Upper lobe of left lung (tissue), 6 donors: ENCODE measurements around the gene SWAP70. TPM values are rescaled to one million over a fixed set of nuclear protein-coding genes. Genes with fewer than 3 reads are reported as not detected.
"Not testable (repeated sequence)": the region's sequence is repeated elsewhere in the genome, so short reads cannot be mapped to it uniquely, and the experiment has no call there.

Source experiments
- ATAC-seq, 2 donors: fragments of 200-7000 bp; cut with Tn5 transposase; one replicate each; pipeline ENCODE4 v1.9.1; 2022; ENCODE audit warnings: mild to moderate bottlenecking in 2 of 2, moderate library complexity in 2 of 2; ENCODE audit not compliant: low FRiP score in 2 of 2
- DNase-seq, 2 donors: peaks; one replicate each; pipeline ENCODE4 v3.0.0-alpha.2; 2019 to 2020
- H3K27ac ChIP-seq, 4 donors: fragments of 200-600 bp; sonication (generic); one replicate each; pipeline ENCODE4 v1.5.1; 2016 to 2019
- H3K27me3 ChIP-seq, 4 donors: fragments of 200-600 bp; sonication (generic); one replicate each; pipeline ENCODE4 v1.5.1; 2017 to 2019
- H3K36me3 ChIP-seq, 4 donors: fragments of 200-600 bp; sonication (generic); one replicate each; pipeline ENCODE4 v1.5.1; 2016 to 2019
- H3K4me1 ChIP-seq, 4 donors: fragments of 200-600 bp; sonication (generic); one replicate each; pipeline ENCODE4 v1.5.1; 2018 to 2019
- H3K4me3 ChIP-seq, 4 donors: fragments of 200-600 bp; sonication (generic); one replicate each; pipeline ENCODE4 v1.5.1; 2017 to 2019; ENCODE audit warnings: mild to moderate bottlenecking in 2 of 4, moderate library complexity in 1 of 4
- H3K9me3 ChIP-seq, 4 donors: fragments of 200-600 bp; sonication (generic); one replicate each; pipeline ENCODE4 v1.5.1; 2018 to 2019
- EP300 ChIP-seq, 4 donors: sonication (generic); formaldehyde crosslinking; IDR thresholded peaks; one replicate each; pipeline ENCODE4 v1.5.1; 2017; ENCODE audit warnings: antibody characterized with exemption in 4 of 4, control low read depth in 2 of 4
- POLR2A ChIP-seq, 4 donors: fragments of 450-650 bp; IDR thresholded peaks; one replicate each; pipeline ENCODE4 v1.5.1; 2016 to 2017; ENCODE audit warnings: antibody characterized with exemption in 4 of 4, mild to moderate bottlenecking in 2 of 4
- POLR2AphosphoS5 ChIP-seq, 2 donors: sonication (generic); formaldehyde crosslinking; IDR thresholded peaks; one replicate each; pipeline ENCODE4 v1.5.1; 2017; ENCODE audit warnings: antibody characterized with exemption in 2 of 2
- WGBS, 2 donors: methylation state at CpG; one replicate each; pipeline ENCODE4 v1.1.5; 2017 to 2018; 5-methylcytosine and 5-hydroxymethylcytosine counted together
- total RNA-seq, 6 donors: library from RNA; depleted of rRNA in 4 of 6; stranded (reverse); fragments of >200 nt in 4 of 6; gene quantifications; one replicate each; pipeline versions ENCODE4 v1.1.0 to v1.2.1, GENCODE V29; 2016 to 2021
- TF ChIP-seq, protein P1 (sequence below), 6 experiments: fragments of 450-650 bp in 4 of 6; fragments of 200-600 bp in 2 of 6; sonication (generic) in 2 of 6; IDR thresholded peaks; one replicate each; pipeline ENCODE4 v1.5.1; 2016 to 2019; ENCODE audit warnings: antibody characterized with exemption in 6 of 6
- donor health status: DM: no; HTN: no; CAD: no; lungs with moderate emphysema.
- donor health status: DM: no; HTN: yes; CAD: no; lungs with severe emphysema.

SWAP70 gene
- total RNA-seq, 6 donors from 2014 or later = 31.4 to 80.4 (median 50.2) TPM

DNA sequence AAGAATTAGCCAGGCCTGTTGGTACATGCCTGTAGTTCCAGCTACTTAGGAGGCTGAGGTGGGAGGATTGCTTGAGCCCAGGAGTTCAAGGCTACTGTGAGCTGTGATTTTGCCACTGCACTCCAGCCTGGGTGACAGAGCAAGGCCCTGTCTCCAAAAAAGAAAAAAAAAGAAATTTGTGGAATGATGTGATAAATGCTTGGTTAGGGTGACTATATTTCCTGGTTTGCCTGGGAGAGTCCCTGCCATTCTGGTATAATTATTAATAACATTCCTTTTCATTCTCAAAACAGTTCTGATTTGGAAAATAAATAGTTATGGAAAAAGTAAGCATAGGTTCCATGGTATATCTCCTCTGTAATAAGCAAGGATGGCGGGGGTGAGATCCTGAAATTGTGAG, 74.8 kb downstream of the SWAP70 start:
- no peak for DNase-seq
- H3K9me3 ChIP-seq = no peaks in the 10 kb centered on the region
- no peaks in the 10 kb centered on the region for H3K27me3 ChIP-seq
- no peak overlapping the region for H3K4me3 ChIP-seq
- H3K4me1 ChIP-seq = peaks cover 3 to 20% (median 13%) of the 10 kb centered on the region in 4 donors
- peak overlapping the region; percentile 5 to 75 (median 22) for H3K27ac ChIP-seq
- TF ChIP-seq POLR2AphosphoS5 (IDR thresholded peaks at IDR 0.05) (no peak), POLR2A (IDR thresholded peaks at IDR 0.05) (no peak), EP300 (IDR thresholded peaks at IDR 0.05) (no peak)
- TF ChIP-seq, protein P1, sequence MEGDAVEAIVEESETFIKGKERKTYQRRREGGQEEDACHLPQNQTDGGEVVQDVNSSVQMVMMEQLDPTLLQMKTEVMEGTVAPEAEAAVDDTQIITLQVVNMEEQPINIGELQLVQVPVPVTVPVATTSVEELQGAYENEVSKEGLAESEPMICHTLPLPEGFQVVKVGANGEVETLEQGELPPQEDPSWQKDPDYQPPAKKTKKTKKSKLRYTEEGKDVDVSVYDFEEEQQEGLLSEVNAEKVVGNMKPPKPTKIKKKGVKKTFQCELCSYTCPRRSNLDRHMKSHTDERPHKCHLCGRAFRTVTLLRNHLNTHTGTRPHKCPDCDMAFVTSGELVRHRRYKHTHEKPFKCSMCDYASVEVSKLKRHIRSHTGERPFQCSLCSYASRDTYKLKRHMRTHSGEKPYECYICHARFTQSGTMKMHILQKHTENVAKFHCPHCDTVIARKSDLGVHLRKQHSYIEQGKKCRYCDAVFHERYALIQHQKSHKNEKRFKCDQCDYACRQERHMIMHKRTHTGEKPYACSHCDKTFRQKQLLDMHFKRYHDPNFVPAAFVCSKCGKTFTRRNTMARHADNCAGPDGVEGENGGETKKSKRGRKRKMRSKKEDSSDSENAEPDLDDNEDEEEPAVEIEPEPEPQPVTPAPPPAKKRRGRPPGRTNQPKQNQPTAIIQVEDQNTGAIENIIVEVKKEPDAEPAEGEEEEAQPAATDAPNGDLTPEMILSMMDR (IDR thresholded peaks at IDR 0.05) = no peak
- peaks cover 0 to 78% (median 21%) of the 10 kb centered on the region in 4 donors for H3K36me3 ChIP-seq
- WGBS, 2 donors = 95 to 96% methylated on average over 1 of the region's 1 CpG
- ATAC-seq = no peak

DNA sequence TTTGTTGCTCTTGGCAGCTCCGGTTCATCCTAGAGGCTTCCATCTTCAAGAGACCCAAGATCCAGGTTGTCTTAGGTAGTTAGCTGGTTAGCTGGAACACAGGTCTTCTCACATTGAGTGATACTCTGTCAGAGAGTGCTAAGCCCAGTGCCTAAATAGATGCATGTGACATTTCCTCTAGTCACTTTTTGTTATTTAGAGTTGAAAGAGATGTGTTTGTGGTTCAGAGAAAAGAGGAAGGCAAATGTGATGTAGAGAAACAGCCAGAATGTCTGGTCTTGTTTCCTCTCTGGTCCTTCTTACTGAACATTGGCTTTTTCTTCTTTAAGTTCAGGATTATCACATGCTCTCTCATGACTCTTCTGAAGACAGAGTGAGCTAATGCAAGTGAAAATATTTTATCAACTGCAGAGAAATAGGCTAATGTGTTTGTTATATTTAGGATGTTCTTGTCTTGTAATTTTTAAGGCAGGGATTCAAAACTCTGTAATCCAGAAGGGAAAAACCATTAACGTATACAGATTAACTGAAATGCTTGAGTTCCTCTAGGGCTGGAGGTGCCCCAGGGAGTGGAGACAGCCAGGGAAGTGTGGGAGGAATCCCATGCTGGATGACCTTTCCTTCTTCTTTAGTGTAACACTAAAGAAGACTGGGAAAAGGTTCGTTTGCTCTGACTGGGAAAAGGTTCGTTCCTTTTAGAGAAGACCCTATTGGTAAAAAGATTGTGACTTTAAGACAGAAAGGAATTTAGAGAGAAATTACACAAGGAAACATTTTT, 75.4 kb downstream of the SWAP70 start:
- Histone ChIP-seq H3K27me3 (no peaks in the 10 kb centered on the region), H3K4me1 (peaks cover 3 to 20% (median 13%) of the 10 kb centered on the region in 4 donors), H3K4me3 (no peak overlapping the region), H3K36me3 (peaks cover 0 to 74% (median 17%) of the 10 kb centered on the region in 4 donors), H3K9me3 (no peaks in the 10 kb centered on the region), H3K27ac (peak overlapping the region; percentile 5 to 78 (median 54))
- TF ChIP-seq POLR2AphosphoS5 (IDR thresholded peaks at IDR 0.05) = no peak
- no peak for TF ChIP-seq POLR2A (IDR thresholded peaks at IDR 0.05)
- TF ChIP-seq, protein P1 (IDR thresholded peaks at IDR 0.05) = no peak
- TF ChIP-seq EP300 (IDR thresholded peaks at IDR 0.05) = peak in 1 of 4 donors; percentile 9
- ATAC-seq = no peak
- DNase-seq = no peak
- 81 to 85% methylated on average over 4 of the region's 4 CpGs for WGBS, 2 donors

DNA sequence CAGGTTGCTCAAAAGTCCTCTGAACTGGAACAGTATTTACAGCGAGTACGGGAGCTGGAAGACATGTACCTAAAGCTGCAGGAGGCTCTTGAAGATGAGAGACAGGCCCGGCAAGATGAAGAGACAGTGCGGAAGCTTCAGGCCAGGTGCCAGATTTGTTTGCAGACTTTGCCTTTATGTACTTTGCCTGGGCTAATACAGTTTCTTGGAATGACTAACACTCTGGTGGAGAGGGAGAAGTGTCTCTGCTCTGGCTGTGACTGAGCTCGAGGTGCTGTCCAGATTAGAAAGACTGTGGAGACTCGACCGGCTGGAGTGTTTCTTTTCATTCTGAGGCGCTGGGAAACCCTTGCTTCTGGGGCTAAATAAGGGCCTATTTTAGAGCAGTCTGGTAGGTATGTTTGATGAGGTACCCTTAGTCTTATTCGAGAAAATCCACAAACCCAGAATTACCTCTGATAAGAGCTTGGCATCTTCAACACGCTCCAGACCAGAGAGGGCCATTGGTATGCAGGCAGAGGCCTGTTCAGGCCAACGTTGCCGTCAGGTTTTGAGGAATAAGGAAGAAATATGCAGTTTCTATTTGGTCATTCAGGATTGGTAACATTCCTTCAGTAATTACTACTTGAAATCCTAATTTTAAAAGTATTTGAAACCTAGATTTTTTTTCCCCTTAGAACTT, 76.5 kb downstream of the SWAP70 start:
- no peaks in the 10 kb centered on the region for H3K9me3 ChIP-seq
- H3K4me3 ChIP-seq = no peak overlapping the region
- WGBS, 2 donors = 67 to 70% methylated on average over 12 of the region's 12 CpGs
- H3K4me1 ChIP-seq = peaks cover 3 to 20% (median 13%) of the 10 kb centered on the region in 4 donors
- peak in 1 of 2 donors; percentile 42 for DNase-seq
- H3K27me3 ChIP-seq = no peaks in the 10 kb centered on the region
- H3K36me3 ChIP-seq = peaks cover 0 to 76% (median 17%) of the 10 kb centered on the region in 4 donors
- H3K27ac ChIP-seq = peak overlapping the region; percentile 70 to 79 (median 76)
- ATAC-seq = peak in 1 of 2 donors; percentile 71
- TF ChIP-seq, protein P1 (IDR thresholded peaks at IDR 0.05) = no peak
- TF ChIP-seq POLR2AphosphoS5 (IDR thresholded peaks at IDR 0.05) (no peak), EP300 (IDR thresholded peaks at IDR 0.05) (no peak), POLR2A (IDR thresholded peaks at IDR 0.05) (no peak)

DNA sequence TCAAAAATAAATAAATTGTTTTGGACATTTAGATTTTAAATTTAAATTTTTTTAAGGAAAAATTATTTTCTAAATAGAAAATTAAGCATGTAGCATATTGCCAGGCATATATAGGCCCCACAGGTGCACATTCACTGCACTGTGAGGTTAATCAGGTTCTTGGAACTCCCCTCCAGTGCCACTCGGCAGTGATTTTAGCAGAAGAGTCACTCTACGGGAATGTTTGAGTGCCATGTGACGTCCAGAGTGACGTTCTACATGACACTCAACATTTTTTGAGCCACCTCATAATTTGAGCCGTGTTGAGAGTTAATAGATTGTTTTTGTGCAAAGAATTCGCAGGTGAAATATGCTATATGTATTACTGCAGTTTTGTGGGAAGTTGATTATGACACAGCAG, 77.4 kb downstream of the SWAP70 start:
- peak in 1 of 2 donors; percentile 82 for DNase-seq
- WGBS, 2 donors = 66 to 73% methylated on average over 6 of the region's 6 CpGs
- Histone ChIP-seq H3K36me3 (peaks cover 0 to 73% (median 20%) of the 10 kb centered on the region in 4 donors), H3K27ac (peak overlapping the region; percentile 70 to 79 (median 76)), H3K4me1 (peaks cover 6 to 25% (median 13%) of the 10 kb centered on the region in 4 donors), H3K27me3 (no peaks in the 10 kb centered on the region), H3K4me3 (no peak overlapping the region), H3K9me3 (no peaks in the 10 kb centered on the region)
- ATAC-seq = peak; percentile 61 to 83
- TF ChIP-seq POLR2A (IDR thresholded peaks at IDR 0.05) = no peak
- peak; percentile 58 to 80 for TF ChIP-seq POLR2AphosphoS5 (IDR thresholded peaks at IDR 0.05)
- TF ChIP-seq, protein P1 (IDR thresholded peaks at IDR 0.05) = no peak
- TF ChIP-seq EP300 (IDR thresholded peaks at IDR 0.05) = peak; percentile 65 to 98 (median 94)

DNA sequence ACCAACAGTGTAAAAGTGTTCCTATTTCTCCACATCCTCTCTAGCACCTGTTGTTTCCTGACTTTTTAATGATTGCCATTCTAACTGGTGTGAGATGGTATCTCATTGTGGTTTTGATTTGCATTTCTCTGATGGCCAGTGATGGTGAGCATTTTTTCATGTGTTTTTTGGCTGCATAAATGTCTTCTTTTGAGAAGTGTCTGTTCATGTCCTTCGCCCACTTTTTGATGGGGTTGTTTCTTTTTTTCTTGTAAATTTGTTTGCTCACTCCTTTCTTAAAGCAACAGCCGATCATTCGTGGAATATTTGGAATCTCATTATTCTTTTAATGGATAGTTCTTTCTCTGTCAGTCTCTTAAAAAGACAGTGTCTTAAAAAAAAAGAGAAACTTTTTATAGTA, 79.6 kb downstream of the SWAP70 start:
- not testable (repeated sequence) for ATAC-seq, DNase-seq, H3K27me3 ChIP-seq, H3K9me3 ChIP-seq, H3K27ac ChIP-seq, H3K4me3 ChIP-seq
- peaks cover 20 to 31% (median 25%) of the 10 kb centered on the region in 4 donors for H3K4me1 ChIP-seq
- H3K36me3 ChIP-seq = peaks cover 0 to 63% (median 21%) of the 10 kb centered on the region in 4 donors
- 49 to 92% methylated on average over 3 of the region's 3 CpGs for WGBS, 2 donors
